Transverse colon (tissue), 4 donors: Measurements from ENCODE around the gene SPTBN1.

Experiments used
- CTCF ChIP-seq, 5 experiments: fragments of 200-600 bp in 3 of 5; fragments of 450-650 bp in 2 of 5; sonication (generic) in 3 of 5; IDR thresholded peaks; 1 replicate in 2 of 5; 2 replicates in 3 of 5; pipeline ENCODE4 v1.5.1; 2016 to 2017; ENCODE audit warnings: antibody characterized with exemption in 5 of 5, inconsistent platforms in 3 of 5, mild to moderate bottlenecking in 2 of 5, moderate library complexity in 1 of 5
- POLR2A ChIP-seq: fragments of 450-650 bp; IDR thresholded peaks from one replicate; pipeline ENCODE4 v1.6.1; 2016; ENCODE audit warnings: antibody characterized with exemption, mild to moderate bottlenecking, moderate library complexity
- POLR2AphosphoS5 ChIP-seq, 3 donors: sonication (generic); formaldehyde crosslinking; IDR thresholded peaks; one replicate each; pipeline ENCODE4 v1.6.1; 2016; ENCODE audit warnings: antibody characterized with exemption in 3 of 3

- TF ChIP-seq CTCF (IDR thresholded peaks at IDR 0.05) (no peak), POLR2A (no peak), POLR2AphosphoS5 (IDR thresholded peaks at IDR 0.05) (no peak)
Measured at GRCh38 chr2:54651291-54651690, 195.2 kb downstream of the SPTBN1 start.
